HCT116 (cell line): ENCODE results near the gene P2RX6. TPM values are rescaled to one million over a fixed set of nuclear protein-coding genes. Genes with fewer than 3 reads are reported as not detected.

Experiments used
- ATAC-seq: fragments of 200-7000 bp; cut with Tn5 transposase; 2 replicates; pipeline ENCODE4 v1.9.1; 2020; ENCODE audit warnings: mild to moderate bottlenecking, moderate library complexity
- BruUV-seq: library from RNA; stranded (reverse); fragments of 400-500 nt; replicated peaks from 2 replicates; lab custom pipeline; 2021; lab: Mats Ljungman, UMichigan
- CTCF ChIA-PET: fragments of 300-600 bp; sonication (Branson Sonifier 250); formaldehyde crosslinking; loops from one replicate; lab custom pipeline; 2021; ENCODE audit warnings: antibody characterized with exemption; lab: Charles Lee
- POLR2A ChIA-PET: fragments of 300-600, 350-600 bp; sonication (Branson Sonifier 250); formaldehyde crosslinking; loops from one replicate; lab custom pipeline; 2021; ENCODE audit warnings: antibody characterized with exemption; lab: Charles Lee
- RAD21 ChIA-PET, 2 experiments: fragments of 300-600 bp; sonication (Branson Sonifier 250); formaldehyde crosslinking; loops; one replicate each; lab custom pipeline; 2023; ENCODE audit warnings: low total read pairs in 2 of 2; ENCODE audit not compliant: uncharacterized antibody in 2 of 2, unreplicated experiment in 2 of 2, low non-redundant PET in 1 of 2; lab: Charles Lee
- DNase-seq: peaks from one replicate; pipeline ENCODE4 v3.0.0-alpha.2; 2010; ENCODE audit warnings: low read depth, low spot score
- H2AFZ ChIP-seq: fragments of 200-600 bp; shearing (Covaris generic), sonication (generic); 2 replicates; pipeline ENCODE4 v1.6.1; 2017; ENCODE audit warnings: low read depth, mixed run types, mixed read lengths, antibody characterized with exemption, low read length; ENCODE audit not compliant: poor library complexity, severe bottlenecking
- H3K27ac ChIP-seq: 2 replicates; pipeline ENCODE4 v1.5.1; 2012; ENCODE audit warnings: low read depth, low read length
- H3K27me3 ChIP-seq: fragments of 200-600 bp; sonication (generic); 2 replicates; pipeline ENCODE4 v1.6.1; 2016; ENCODE audit warnings: mixed run types, low read length, mixed read lengths; ENCODE audit not compliant: insufficient read depth
- H3K36me3 ChIP-seq, 2 experiments: fragments of 200-500 bp in 1 of 2; fragments of 200-600 bp in 1 of 2; sonication (Bioruptor generic) in 1 of 2; sonication (generic) in 1 of 2; 2 replicates each; pipeline versions ENCODE4 v1.5.1 to v1.6.1; 2014 to 2016; ENCODE audit warnings: low read length in 2 of 2, inconsistent platforms in 1 of 2, mixed read lengths in 1 of 2, mixed run types in 1 of 2; ENCODE audit not compliant: insufficient read depth in 2 of 2, control insufficient read depth in 1 of 2
- H3K4me1 ChIP-seq, 2 experiments: fragments of 200-600 bp in 1 of 2; sonication (generic) in 1 of 2; 2 replicates each; pipeline versions ENCODE4 v1.5.1 to v1.6.1; 2012 to 2017; ENCODE audit warnings: low read length in 2 of 2, inconsistent platforms in 1 of 2, mild to moderate bottlenecking in 1 of 2, mixed read lengths in 1 of 2, mixed run types in 1 of 2, moderate library complexity in 1 of 2; ENCODE audit not compliant: insufficient read depth in 2 of 2, control insufficient read depth in 1 of 2
- H3K4me2 ChIP-seq: fragments of 200-600 bp; sonication (generic); 2 replicates; pipeline ENCODE4 v1.6.1; 2017; ENCODE audit warnings: mixed run types, low read length, mixed read lengths
- H3K4me3 ChIP-seq, 2 experiments: fragments of 200-600 bp in 1 of 2; sonication (generic) in 1 of 2; replicated peaks in 1 of 2; 2 replicates each; pipeline ENCODE4 v1.5.1; 2011 to 2016; ENCODE audit warnings: low read length in 2 of 2, control low read depth in 1 of 2, low read depth in 1 of 2, mild to moderate bottlenecking in 1 of 2, mixed read lengths in 1 of 2, mixed run types in 1 of 2
- H3K79me2 ChIP-seq: fragments of 200-600 bp; sonication (generic); 2 replicates; pipeline ENCODE4 v1.6.1; 2017; ENCODE audit warnings: mild to moderate bottlenecking, mixed run types, low read length, moderate library complexity, mixed read lengths; ENCODE audit not compliant: insufficient read depth
- H3K9ac ChIP-seq: fragments of 200-600 bp; sonication (generic); 2 replicates; pipeline ENCODE4 v1.6.1; 2016; ENCODE audit warnings: low read length, mixed read lengths
- H3K9me2 ChIP-seq: fragments of 200-600 bp; sonication (generic), shearing (Covaris generic); 2 replicates; pipeline ENCODE4 v1.6.1; 2017; ENCODE audit warnings: mixed run types, mild to moderate bottlenecking, moderate library complexity; ENCODE audit not compliant: insufficient read depth
- H3K9me3 ChIP-seq, 2 experiments: fragments of 200-500 bp in 1 of 2; fragments of 200-600 bp in 1 of 2; sonication (Bioruptor generic) in 1 of 2; sonication (generic) in 1 of 2; 2 replicates each; pipeline ENCODE4 v1.6.1; 2014 to 2017; ENCODE audit warnings: low read length in 2 of 2, mixed read lengths in 2 of 2, inconsistent platforms in 1 of 2, low read depth in 1 of 2, mild to moderate bottlenecking in 1 of 2, mixed run types in 1 of 2, moderate library complexity in 1 of 2; ENCODE audit not compliant: control insufficient read depth in 1 of 2, insufficient read depth in 1 of 2
- H4K20me1 ChIP-seq: fragments of 200-600 bp; sonication (generic), shearing (Covaris generic); 2 replicates; pipeline ENCODE4 v1.6.1; 2017; ENCODE audit warnings: mixed run types, mild to moderate bottlenecking, moderate library complexity; ENCODE audit not compliant: insufficient read depth
- CEBPB ChIP-seq: IDR thresholded peaks from 2 replicates; pipeline ENCODE4 v1.6.1; 2012; ENCODE audit warnings: low read depth
- EZH2phosphoT487 ChIP-seq: fragments of 200-600 bp; IDR thresholded peaks from 2 replicates; pipeline ENCODE4 v1.6.1; 2018; ENCODE audit warnings: antibody characterized with exemption, borderline replicate concordance
- RAD21 ChIP-seq: IDR thresholded peaks from 2 replicates; pipeline ENCODE4 v1.6.1; 2012; ENCODE audit warnings: low read depth, mild to moderate bottlenecking
- intact Hi-C: fragments of 100-400 bp; cut with micrococcal nuclease; formaldehyde crosslinking; loops from 2 replicates; pipeline ENCODE4 v1.10.0; 2022
- total RNA-seq: library from RNA; stranded (reverse); gene quantifications from one replicate; pipeline ENCODE4 v1.2.1, GENCODE V29; 2021; ENCODE audit not compliant: unreplicated experiment
- TF ChIP-seq, protein P1 (sequence below): IDR thresholded peaks from 2 replicates; pipeline ENCODE4 v1.6.1; 2011; ENCODE audit warnings: mild to moderate bottlenecking, low read length, moderate library complexity; ENCODE audit not compliant: insufficient replicate concordance; ENCODE audit errors: extremely low read depth

The P2RX6 gene
- total RNA-seq, 1 experiment from 2014 or later, result 0.20 TPM

DNA sequence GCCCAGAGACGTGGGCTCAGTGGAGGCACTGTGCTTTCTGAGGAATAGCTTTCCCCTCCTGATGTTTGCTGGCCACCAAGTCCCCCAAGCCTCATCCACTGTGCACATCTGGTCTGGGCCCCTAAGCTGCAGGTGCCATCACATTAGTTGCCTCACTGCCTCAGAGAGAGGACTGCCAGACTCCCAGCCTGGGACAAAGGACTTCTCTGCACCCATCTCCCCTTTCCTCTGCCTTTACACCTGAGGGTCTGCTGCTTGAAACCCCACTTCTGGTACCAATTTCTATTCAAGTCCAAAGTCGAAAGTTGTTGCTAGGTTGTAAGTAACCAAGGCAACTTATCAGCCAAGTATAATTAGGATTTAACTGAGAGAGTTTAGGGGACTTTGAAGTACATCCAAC lies 36.5 kb upstream of the P2RX6 start:
- no TSS peak for BruUV-seq
- intact Hi-C loops, result no loop called here
- Histone ChIP-seq H2AFZ (no peak overlapping the region), H3K9me2 (no peaks in the 10 kb centered on the region), H3K36me3 (no peaks in the 10 kb centered on the region; a peak in 1 of 4 replicates), H3K9ac (no peak overlapping the region), H3K27me3 (no peaks in the 10 kb centered on the region), H3K9me3 (peaks cover 4 to 10% of the 10 kb centered on the region in 2 experiments; a peak in 1 of 4 replicates), H3K79me2 (peaks cover 15% of the 10 kb centered on the region), H3K4me2 (no peak overlapping the region), H3K4me3 (no peak overlapping the region), H3K4me1 (peaks cover 6 to 17% of the 10 kb centered on the region in 2 experiments; a peak in 2 of 4 replicates), H4K20me1 (no peaks in the 10 kb centered on the region), H3K27ac (no peak overlapping the region)
- ATAC-seq (no peak), DNase-seq (no peak)
- no peak for TF ChIP-seq RAD21
- TF ChIP-seq, protein P1, sequence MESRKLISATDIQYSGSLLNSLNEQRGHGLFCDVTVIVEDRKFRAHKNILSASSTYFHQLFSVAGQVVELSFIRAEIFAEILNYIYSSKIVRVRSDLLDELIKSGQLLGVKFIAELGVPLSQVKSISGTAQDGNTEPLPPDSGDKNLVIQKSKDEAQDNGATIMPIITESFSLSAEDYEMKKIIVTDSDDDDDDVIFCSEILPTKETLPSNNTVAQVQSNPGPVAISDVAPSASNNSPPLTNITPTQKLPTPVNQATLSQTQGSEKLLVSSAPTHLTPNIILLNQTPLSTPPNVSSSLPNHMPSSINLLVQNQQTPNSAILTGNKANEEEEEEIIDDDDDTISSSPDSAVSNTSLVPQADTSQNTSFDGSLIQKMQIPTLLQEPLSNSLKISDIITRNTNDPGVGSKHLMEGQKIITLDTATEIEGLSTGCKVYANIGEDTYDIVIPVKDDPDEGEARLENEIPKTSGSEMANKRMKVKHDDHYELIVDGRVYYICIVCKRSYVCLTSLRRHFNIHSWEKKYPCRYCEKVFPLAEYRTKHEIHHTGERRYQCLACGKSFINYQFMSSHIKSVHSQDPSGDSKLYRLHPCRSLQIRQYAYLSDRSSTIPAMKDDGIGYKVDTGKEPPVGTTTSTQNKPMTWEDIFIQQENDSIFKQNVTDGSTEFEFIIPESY, result no peak
- ChIA-PET RAD21 (interaction anchor here in 1 of 2 experiments (0.7 kb wide), 1 partner anchor 8 kb away, joined by 4 read pairs; no protein-coding TSS in a partner anchor), POLR2A (no interaction called here), CTCF (no interaction called here)

GRCh38 chr22:20979243-20979809 lies 35.6 kb upstream of the P2RX6 start:
- Histone ChIP-seq H3K9ac (no peak overlapping the region), H3K9me2 (no peaks in the 10 kb centered on the region), H3K27ac (no peak overlapping the region), H3K9me3 (peaks cover 4 to 10% of the 10 kb centered on the region in 2 experiments; a peak in 1 of 4 replicates), H4K20me1 (no peaks in the 10 kb centered on the region), H3K36me3 (no peaks in the 10 kb centered on the region; a peak in 1 of 4 replicates), H3K4me1 (peaks cover 6 to 18% of the 10 kb centered on the region in 2 experiments; a peak in 2 of 4 replicates), H3K4me3 (no peak overlapping the region), H2AFZ (no peak overlapping the region), H3K79me2 (peaks cover 24% of the 10 kb centered on the region), H3K4me2 (no peak overlapping the region), H3K27me3 (no peaks in the 10 kb centered on the region)
- RAD21 ChIA-PET, result no interaction called here
- BruUV-seq, result no TSS peak
- intact Hi-C loops, result no loop called here
- no peak for TF ChIP-seq EZH2phosphoT487
- TF ChIP-seq CEBPB, result no peak
- TF ChIP-seq, protein P1, result no peak
- POLR2A ChIA-PET, result no interaction called here
- CTCF ChIA-PET, result no interaction called here
- DNase-seq, result no peak
- no peak for ATAC-seq
